B cell (primary cell): ENCODE measurements around the gene IGFN1.

ENCODE experiments used
- EZH2 ChIP-seq: IDR thresholded peaks from 2 replicates; pipeline ENCODE4 v1.6.1; 2012; ENCODE audit warnings: borderline replicate concordance, low read depth, mild to moderate bottlenecking, moderate library complexity, low read length; ENCODE audit not compliant: insufficient read depth, poor library complexity, severe bottlenecking
- TF ChIP-seq, protein P1 (sequence below): fragments of 200-600 bp; IDR thresholded peaks from one replicate; pipeline ENCODE4 v1.8.0; 2022; ENCODE audit warnings: antibody characterized with exemption, mild to moderate bottlenecking

DNA sequence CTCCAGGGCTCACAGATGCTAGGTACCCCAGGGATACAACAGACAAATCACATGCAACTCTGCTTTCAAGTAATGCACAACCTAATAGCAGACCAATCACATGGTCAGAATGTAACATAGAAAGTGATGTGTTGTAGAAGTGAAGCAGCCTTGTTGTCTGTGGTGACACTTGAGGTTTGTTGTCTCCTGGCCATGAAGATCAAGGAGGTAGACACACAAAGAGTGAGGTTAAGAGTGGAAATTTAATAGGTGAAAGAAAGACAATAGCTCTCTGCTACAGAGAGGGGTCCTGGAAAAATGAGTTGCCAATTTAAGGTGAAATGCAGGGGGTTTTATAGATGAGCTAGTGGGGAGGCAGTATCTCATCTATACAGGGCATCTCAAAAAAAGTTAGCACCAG is 33.8 kb upstream of the IGFN1 start:
- TF ChIP-seq, protein P1, sequence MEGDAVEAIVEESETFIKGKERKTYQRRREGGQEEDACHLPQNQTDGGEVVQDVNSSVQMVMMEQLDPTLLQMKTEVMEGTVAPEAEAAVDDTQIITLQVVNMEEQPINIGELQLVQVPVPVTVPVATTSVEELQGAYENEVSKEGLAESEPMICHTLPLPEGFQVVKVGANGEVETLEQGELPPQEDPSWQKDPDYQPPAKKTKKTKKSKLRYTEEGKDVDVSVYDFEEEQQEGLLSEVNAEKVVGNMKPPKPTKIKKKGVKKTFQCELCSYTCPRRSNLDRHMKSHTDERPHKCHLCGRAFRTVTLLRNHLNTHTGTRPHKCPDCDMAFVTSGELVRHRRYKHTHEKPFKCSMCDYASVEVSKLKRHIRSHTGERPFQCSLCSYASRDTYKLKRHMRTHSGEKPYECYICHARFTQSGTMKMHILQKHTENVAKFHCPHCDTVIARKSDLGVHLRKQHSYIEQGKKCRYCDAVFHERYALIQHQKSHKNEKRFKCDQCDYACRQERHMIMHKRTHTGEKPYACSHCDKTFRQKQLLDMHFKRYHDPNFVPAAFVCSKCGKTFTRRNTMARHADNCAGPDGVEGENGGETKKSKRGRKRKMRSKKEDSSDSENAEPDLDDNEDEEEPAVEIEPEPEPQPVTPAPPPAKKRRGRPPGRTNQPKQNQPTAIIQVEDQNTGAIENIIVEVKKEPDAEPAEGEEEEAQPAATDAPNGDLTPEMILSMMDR, result no peak
- no peak for TF ChIP-seq EZH2
